Stimulated activated CD4-positive, alpha-beta T cell treated with anti-CD3 and anti-CD28 coated beads, Interleukin-15, amount 100 ng/mL, for 1 hour (primary cell): ENCODE data around the gene ZNF619.

ENCODE experiments used
- DNase-seq, 2 donors: peaks; one replicate each; pipeline ENCODE4 v3.0.0-alpha.2; 2020; ENCODE audit warnings: low read depth in 1 of 2, low spot score in 1 of 2

ZNF619 gene

GRCh38 chr3:40464339-40465110 lies 12.4 kb upstream of the ZNF619 start:
- DNase-seq = no peak

- DNase-seq = no peak
Observed at GRCh38 chr3:40465111-40465407, 11.9 kb upstream of the ZNF619 start.

DNA sequence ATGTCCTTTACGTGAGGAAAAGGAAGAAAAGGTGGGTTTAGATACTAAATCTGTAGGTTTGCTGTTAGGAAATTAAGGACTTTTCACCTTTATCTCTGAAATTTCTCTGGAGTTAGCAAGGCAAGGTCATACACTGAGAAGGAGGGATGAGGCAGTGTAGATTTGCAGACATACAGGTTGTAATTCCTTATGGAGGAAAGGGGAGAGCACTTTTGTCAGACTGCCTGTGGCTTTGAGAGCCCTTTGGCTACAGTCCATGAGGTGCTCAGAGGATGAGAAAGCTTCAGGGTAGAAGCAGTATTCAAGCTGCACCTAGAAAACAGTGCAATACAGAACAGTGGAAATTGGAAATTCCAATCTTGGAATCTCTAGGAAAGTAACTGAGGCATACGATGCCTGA lies 11.5 kb upstream of the ZNF619 start:
- DNase-seq = no peak

DNA sequence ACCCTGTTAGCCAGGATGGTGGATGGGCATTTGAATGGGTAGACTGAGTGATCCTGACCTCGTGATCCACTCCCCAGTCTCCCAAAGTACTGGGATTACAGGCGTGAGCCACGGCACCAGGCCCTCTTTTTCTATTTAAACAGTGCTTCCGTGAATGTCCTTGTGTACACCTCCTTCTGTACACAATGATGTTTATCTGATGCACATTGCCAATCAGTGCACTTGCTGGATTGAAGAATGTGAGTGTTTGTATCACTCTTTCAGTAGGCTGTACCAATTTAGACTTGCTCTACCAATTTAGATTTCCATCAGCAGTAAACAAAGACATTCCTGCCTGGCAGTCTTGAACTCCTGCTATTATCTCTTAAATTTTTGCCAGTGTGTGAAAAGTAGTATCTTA lies 8.9 kb upstream of the ZNF619 start:
- DNase-seq = no peak

DNA sequence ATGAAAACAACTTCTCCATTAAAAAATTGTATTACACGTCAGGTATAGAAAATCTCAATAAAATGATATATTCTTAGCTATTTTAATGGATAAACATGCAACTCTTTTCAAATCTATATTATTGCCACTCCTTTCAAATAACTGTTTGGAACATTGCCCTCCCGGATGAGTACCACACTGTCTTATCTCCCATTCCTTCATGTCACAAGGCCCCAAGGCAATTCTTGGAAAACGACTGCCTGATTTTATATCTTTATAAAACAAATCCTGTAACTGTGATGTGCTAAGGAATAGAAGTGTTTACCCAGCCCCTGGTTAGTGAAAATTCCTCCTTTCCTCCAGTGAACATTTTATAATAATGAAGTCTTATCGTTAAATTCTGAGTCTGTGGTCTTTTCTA lies 6.2 kb upstream of the ZNF619 start:
- DNase-seq = no peak

DNA sequence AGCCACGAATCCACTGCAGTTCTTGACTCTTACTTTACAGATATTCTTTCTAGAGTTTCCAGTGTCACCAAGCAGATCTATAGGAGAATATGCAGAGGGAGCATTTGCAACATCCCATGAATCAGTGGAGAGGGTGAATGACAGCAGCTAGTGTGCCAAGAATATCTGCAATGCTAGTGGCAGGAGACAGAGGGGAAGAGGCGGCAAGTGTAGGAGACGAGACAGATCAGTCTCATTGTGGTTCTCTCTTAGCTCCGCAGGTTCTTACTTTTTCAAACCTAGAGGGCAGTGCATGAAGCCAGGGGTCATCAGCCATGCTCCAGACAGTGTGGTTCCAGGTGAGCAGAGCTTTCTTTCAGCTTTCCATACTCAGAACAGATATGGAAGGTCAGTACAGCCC lies 744 bp downstream of the ZNF619 start:
- DNase-seq = no peak

- DNase-seq = no peak
Observed at GRCh38 chr3:40487172-40487571, 10.2 kb downstream of the ZNF619 start.

DNA sequence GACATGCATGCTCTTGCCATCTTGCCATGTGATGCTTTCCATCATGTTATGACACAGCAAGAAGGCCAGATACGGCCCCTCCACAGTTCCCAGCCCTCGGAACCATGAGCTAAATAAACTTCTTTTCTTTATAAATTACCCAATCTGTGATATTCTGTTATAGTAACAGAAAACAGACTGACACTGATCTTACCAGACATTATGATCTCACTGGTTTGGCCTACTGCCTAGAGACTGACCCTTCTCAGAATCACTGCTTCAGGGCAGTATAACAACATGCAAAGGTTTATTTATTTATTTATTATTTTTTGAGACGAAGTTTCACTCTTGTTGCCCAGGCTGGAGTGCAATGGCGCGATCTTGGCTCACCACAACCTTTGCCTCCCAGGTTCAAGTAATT lies 14.0 kb downstream of the ZNF619 start:
- no peak for DNase-seq

GRCh38 chr3:40494698-40495097 lies 17.8 kb downstream of the ZNF619 start:
- no peak for DNase-seq

DNA sequence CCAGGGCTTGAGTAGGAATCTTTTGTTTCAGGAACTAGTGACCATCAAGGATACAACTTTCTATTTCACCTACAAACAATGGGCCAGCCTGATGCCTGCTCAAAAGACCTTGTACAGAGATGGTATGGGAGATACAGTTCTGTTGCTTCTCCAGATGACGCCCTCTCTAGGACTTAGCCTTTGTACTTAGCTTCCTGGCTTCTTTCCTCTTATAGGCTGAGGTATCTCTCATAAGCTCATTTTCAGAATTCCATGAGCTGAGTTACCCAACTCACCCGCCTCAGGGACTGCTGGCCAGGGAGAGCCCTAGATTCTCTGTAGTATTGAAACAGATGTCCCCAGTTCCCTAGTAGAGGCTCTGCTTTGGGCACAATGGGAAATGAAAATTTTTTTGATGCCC lies 20.4 kb downstream of the ZNF619 start:
- no peak for DNase-seq

- DNase-seq = no peak
Observed at GRCh38 chr3:40499952-40500351, 23.0 kb downstream of the ZNF619 start.

- DNase-seq = no peak
Observed at GRCh38 chr3:40502034-40502433, 25.1 kb downstream of the ZNF619 start.

GRCh38 chr3:40504636-40505430 lies 27.9 kb downstream of the ZNF619 start:
- DNase-seq = no peak

- peak; percentile 36 to 37 for DNase-seq
Observed at GRCh38 chr3:40505599-40506462, 28.9 kb downstream of the ZNF619 start, which contains the start of gene ZNF620. ZNF620 (plus strand) TSS chr3:40506039; CDS start chr3:40506353, 314 bp downstream.

GRCh38 chr3:40511031-40511718 lies 34.3 kb downstream of the ZNF619 start:
- no peak for DNase-seq

DNA sequence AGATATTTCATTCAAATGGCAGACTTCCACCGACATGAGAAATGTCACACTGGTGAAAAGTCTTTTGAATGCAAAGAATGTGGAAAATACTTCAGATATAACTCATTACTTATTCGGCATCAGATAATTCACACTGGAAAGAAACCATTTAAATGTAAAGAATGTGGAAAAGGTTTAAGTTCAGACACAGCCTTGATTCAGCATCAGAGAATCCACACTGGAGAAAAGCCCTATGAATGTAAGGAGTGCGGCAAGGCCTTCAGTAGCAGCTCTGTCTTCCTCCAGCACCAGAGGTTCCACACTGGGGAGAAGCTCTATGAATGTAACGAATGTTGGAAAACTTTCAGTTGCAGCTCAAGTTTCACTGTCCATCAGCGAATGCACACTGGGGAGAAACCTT lies 39.3 kb downstream of the ZNF619 start:
- no peak for DNase-seq

- DNase-seq = no peak
Observed at GRCh38 chr3:40518067-40518466, 41.1 kb downstream of the ZNF619 start.

GRCh38 chr3:40518848-40519247 lies 41.9 kb downstream of the ZNF619 start:
- no peak for DNase-seq

- no peak for DNase-seq
Observed at GRCh38 chr3:40521254-40521653, 44.3 kb downstream of the ZNF619 start.

DNA sequence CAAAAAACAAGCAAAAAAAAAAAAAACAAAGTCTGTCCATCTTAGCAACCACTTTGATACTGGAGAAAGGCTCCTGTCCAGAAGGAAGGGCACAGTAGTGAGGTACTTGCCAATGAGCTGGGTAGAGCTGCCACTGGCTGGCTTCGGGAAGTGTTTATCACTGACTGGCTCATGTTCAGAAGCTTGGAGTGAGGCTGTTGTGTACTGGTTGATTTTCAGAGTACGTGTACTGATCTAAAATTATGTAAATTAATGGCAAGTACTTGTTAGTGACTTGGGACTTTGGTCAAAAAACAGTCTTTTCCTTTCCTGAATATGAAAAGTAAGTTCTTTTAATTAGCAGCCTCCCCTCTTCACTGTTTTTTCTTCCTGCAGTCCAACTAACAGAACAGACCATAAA lies 46.9 kb downstream of the ZNF619 start:
- DNase-seq = no peak

- DNase-seq = no peak
Observed at GRCh38 chr3:40524222-40524567, 47.3 kb downstream of the ZNF619 start.
